ENCODE results near the gene WNT11. TPM values are rescaled to one million over a fixed set of nuclear protein-coding genes. Genes with fewer than 3 reads are reported as not detected.

Gene WNT11
- total and polyA plus RNA-seq, 9 donors: 10.1 to 24.8 (median 14.1) TPM

DNA sequence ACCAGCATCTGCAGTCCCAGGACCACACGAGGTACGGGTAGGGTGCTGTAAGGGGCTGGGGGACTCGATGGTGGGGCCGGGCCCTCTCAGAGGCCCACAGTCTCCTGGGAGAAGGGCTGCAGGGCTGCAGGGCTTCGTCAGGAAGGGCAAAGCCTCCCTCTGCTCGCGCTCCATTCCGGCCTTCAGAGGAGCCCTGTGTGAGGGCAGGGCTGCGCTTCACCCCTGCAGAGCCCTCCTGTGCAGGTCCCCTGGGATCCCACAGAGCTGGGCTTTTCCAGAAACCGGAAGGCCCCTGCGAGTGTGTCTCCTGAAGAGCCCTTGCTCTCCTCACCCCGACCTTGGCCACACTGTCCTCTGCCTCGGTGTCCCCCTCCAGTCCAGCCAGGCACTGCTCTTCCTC lies 27.2 kb downstream of the WNT11 start:
- DNase-seq: no peak
- Histone ChIP-seq H3K4me1 (ENCODE audit: control insufficient read depth, insufficient read depth, low read length) (peaks cover 17% of the 10 kb centered on the region), H3K4me3 (ENCODE audit: low read length) (no peak overlapping the region), H3K36me3 (ENCODE audit: control insufficient read depth, insufficient read depth, low read length) (no peaks in the 10 kb centered on the region), H3K9me3 (replicated peaks; ENCODE audit: control insufficient read depth, low read depth, low read length) (no peaks in the 10 kb centered on the region), H3K27me3 (ENCODE audit: control insufficient read depth, insufficient read depth, low read length) (peaks cover 3% of the 10 kb centered on the region), H3K27ac (ENCODE audit: low read length) (no peak overlapping the region)
- WGBS (ENCODE audit: insufficient coverage): 76% methylated on average over 13 of the region's 13 CpGs

GRCh38 chr11:76177250-76177686 lies 29.0 kb downstream of the WNT11 start:
- 93% methylated on average over 3 of the region's 6 CpGs for WGBS (ENCODE audit: insufficient coverage)
- Histone ChIP-seq H3K36me3 (ENCODE audit: control insufficient read depth, insufficient read depth, low read length) (no peaks in the 10 kb centered on the region), H3K4me1 (ENCODE audit: control insufficient read depth, insufficient read depth, low read length) (peaks cover 9% of the 10 kb centered on the region), H3K27ac (ENCODE audit: low read length) (no peak overlapping the region), H3K27me3 (ENCODE audit: control insufficient read depth, insufficient read depth, low read length) (no peaks in the 10 kb centered on the region), H3K9me3 (replicated peaks; ENCODE audit: control insufficient read depth, low read depth, low read length) (no peaks in the 10 kb centered on the region), H3K4me3 (ENCODE audit: low read length) (no peak overlapping the region)
- no peak for DNase-seq

DNA sequence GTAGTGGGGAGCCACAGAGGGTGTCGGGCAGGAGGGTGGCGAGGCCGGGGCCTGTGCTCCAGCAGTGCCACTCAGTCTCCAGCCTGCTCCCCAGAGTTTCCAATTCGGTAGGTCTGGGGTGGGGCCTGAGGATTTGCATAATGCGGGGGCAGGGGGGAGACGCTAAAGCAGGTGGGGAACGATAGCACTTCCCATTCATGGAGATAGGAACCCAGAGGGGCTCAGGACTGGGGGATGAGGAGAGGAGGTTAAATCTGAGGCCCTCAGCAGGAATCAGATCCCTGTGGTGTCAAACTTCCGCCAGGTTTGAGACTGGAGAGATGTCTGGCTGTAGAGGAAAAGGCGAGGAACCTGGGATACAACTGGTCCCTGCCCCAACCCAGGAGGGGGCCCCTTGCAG lies 29.8 kb downstream of the WNT11 start:
- whole genome bisulfite sequencing (ENCODE audit: insufficient coverage): 75% methylated on average over 9 of the region's 9 CpGs
- Histone ChIP-seq H3K9me3 (replicated peaks; ENCODE audit: control insufficient read depth, low read depth, low read length) (no peaks in the 10 kb centered on the region), H3K36me3 (ENCODE audit: control insufficient read depth, insufficient read depth, low read length) (no peaks in the 10 kb centered on the region), H3K27me3 (ENCODE audit: control insufficient read depth, insufficient read depth, low read length) (no peaks in the 10 kb centered on the region), H3K4me1 (ENCODE audit: control insufficient read depth, insufficient read depth, low read length) (peaks cover 9% of the 10 kb centered on the region), H3K4me3 (ENCODE audit: low read length) (no peak overlapping the region), H3K27ac (ENCODE audit: low read length) (no peak overlapping the region)
- DNase-seq: no peak

- no peak overlapping the region for H3K4me3 ChIP-seq (ENCODE audit: low read length)
- no peaks in the 10 kb centered on the region for H3K9me3 ChIP-seq (replicated peaks; ENCODE audit: control insufficient read depth, low read depth, low read length)
- H3K4me1 ChIP-seq (ENCODE audit: control insufficient read depth, insufficient read depth, low read length): peaks cover 9% of the 10 kb centered on the region
- H3K27ac ChIP-seq (ENCODE audit: low read length): no peak overlapping the region
- peak; percentile 73 for DNase-seq
- no peaks in the 10 kb centered on the region for H3K27me3 ChIP-seq (ENCODE audit: control insufficient read depth, insufficient read depth, low read length)
- 35% methylated on average over 3 of the region's 4 CpGs for WGBS (ENCODE audit: insufficient coverage)
- no peaks in the 10 kb centered on the region for H3K36me3 ChIP-seq (ENCODE audit: control insufficient read depth, insufficient read depth, low read length)
Measured at GRCh38 chr11:76175783-76176182, 30.5 kb downstream of the WNT11 start.

DNA sequence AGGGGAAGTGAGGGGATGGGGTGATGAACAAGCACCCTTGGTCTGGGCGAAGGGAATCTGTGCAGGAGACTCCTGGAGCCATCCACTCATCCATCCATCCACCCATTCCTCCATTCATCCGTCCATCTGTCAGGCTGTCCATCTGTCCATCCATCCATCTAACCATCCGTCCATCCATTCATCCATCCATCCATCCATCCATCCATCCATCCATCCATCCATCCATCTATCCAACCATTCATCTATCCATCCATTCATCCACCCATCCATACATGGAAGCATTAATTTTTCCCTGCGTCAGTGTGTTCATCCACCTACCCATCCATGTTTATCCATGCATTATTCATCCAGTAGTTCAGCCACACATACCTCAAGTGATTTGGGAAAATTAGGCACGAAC lies 32.0 kb downstream of the WNT11 start:
- 97% methylated on average over 4 of the region's 5 CpGs for WGBS (ENCODE audit: insufficient coverage)

DNA sequence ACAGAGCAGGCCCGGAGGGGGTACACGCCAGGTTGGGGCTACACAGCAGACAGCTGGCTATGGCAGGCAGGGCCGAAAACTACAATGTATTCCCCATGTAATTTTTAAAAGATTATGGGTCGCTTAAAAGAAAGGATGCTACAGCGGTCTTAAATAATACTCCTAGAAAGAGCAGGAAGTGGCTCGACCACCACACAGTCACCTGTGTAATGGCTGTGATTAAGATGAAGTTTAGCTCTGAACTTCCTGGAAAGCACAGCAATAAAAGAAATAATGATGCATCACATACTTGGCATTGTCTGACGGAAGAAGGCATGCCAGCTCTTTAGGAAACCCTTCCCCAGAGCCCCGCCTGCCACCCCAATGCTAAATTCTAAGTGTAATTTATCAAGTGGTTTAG lies 32.6 kb downstream of the WNT11 start:
- WGBS (ENCODE audit: insufficient coverage): 100% methylated on average over 2 of the region's 8 CpGs
- Histone ChIP-seq H3K36me3 (ENCODE audit: control insufficient read depth, insufficient read depth, low read length) (no peaks in the 10 kb centered on the region), H3K4me1 (ENCODE audit: control insufficient read depth, insufficient read depth, low read length) (peaks cover 9% of the 10 kb centered on the region), H3K9me3 (replicated peaks; ENCODE audit: control insufficient read depth, low read depth, low read length) (no peaks in the 10 kb centered on the region), H3K27ac (ENCODE audit: low read length) (no peak overlapping the region), H3K4me3 (ENCODE audit: low read length) (no peak overlapping the region), H3K27me3 (ENCODE audit: control insufficient read depth, insufficient read depth, low read length) (no peaks in the 10 kb centered on the region)
- DNase-seq: no peak

More for the DNA sequence above, 32.0 kb downstream of the WNT11 start:
- Histone ChIP-seq H3K4me3 (ENCODE audit: low read length) (no peak overlapping the region), H3K36me3 (ENCODE audit: control insufficient read depth, insufficient read depth, low read length) (no peaks in the 10 kb centered on the region), H3K9me3 (replicated peaks; ENCODE audit: control insufficient read depth, low read depth, low read length) (no peaks in the 10 kb centered on the region), H3K4me1 (ENCODE audit: control insufficient read depth, insufficient read depth, low read length) (peaks cover 9% of the 10 kb centered on the region), H3K27me3 (ENCODE audit: control insufficient read depth, insufficient read depth, low read length) (no peaks in the 10 kb centered on the region), H3K27ac (ENCODE audit: low read length) (no peak overlapping the region)
- no peak for DNase-seq

DNA sequence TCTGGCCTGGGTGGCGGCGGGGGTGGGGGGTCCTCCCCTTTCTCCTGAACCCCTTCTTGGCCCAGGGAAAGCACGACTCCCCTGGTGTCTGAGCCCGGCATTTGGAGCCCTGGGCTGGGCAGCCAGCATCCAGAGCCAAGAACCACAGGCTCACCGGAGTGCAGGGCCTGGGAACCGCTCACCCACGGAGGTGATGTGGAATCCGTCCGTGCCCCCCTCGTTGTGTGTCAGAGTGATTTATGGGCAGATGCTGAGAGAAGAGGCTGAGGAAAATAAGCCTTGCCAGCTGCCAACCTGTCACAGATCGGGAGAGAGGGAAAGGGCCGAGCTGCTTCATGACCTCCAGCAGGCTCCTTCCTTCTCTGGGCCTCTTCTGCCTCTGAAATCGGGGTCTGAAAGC lies 33.7 kb downstream of the WNT11 start:
- DNase-seq: no peak
- Histone ChIP-seq H3K4me1 (ENCODE audit: control insufficient read depth, insufficient read depth, low read length) (peaks cover 11% of the 10 kb centered on the region), H3K27ac (ENCODE audit: low read length) (no peak overlapping the region), H3K27me3 (ENCODE audit: control insufficient read depth, insufficient read depth, low read length) (no peaks in the 10 kb centered on the region), H3K4me3 (ENCODE audit: low read length) (no peak overlapping the region), H3K9me3 (replicated peaks; ENCODE audit: control insufficient read depth, low read depth, low read length) (no peaks in the 10 kb centered on the region), H3K36me3 (ENCODE audit: control insufficient read depth, insufficient read depth, low read length) (no peaks in the 10 kb centered on the region)
- 66% methylated on average over 11 of the region's 13 CpGs for WGBS (ENCODE audit: insufficient coverage)

GRCh38 chr11:76170468-76170867 lies 35.8 kb downstream of the WNT11 start:
- H3K36me3 ChIP-seq (ENCODE audit: control insufficient read depth, insufficient read depth, low read length): no peaks in the 10 kb centered on the region
- peaks cover 10% of the 10 kb centered on the region for H3K27me3 ChIP-seq (ENCODE audit: control insufficient read depth, insufficient read depth, low read length)
- WGBS (ENCODE audit: insufficient coverage): 92% methylated on average over 2 of the region's 4 CpGs
- no peak for DNase-seq
- no peaks in the 10 kb centered on the region for H3K9me3 ChIP-seq (replicated peaks; ENCODE audit: control insufficient read depth, low read depth, low read length)
- H3K27ac ChIP-seq (ENCODE audit: low read length): no peak overlapping the region
- peaks cover 7% of the 10 kb centered on the region for H3K4me1 ChIP-seq (ENCODE audit: control insufficient read depth, insufficient read depth, low read length)
- no peak overlapping the region for H3K4me3 ChIP-seq (ENCODE audit: low read length)

GRCh38 chr11:76169473-76169896 lies 36.8 kb downstream of the WNT11 start:
- Histone ChIP-seq H3K4me3 (ENCODE audit: low read length) (no peak overlapping the region), H3K36me3 (ENCODE audit: control insufficient read depth, insufficient read depth, low read length) (no peaks in the 10 kb centered on the region), H3K4me1 (ENCODE audit: control insufficient read depth, insufficient read depth, low read length) (peaks cover 5% of the 10 kb centered on the region), H3K27ac (ENCODE audit: low read length) (no peak overlapping the region), H3K9me3 (replicated peaks; ENCODE audit: control insufficient read depth, low read depth, low read length) (no peaks in the 10 kb centered on the region), H3K27me3 (ENCODE audit: control insufficient read depth, insufficient read depth, low read length) (peaks cover 12% of the 10 kb centered on the region)
- DNase-seq: no peak
- 77% methylated on average over 15 of the region's 15 CpGs for WGBS (ENCODE audit: insufficient coverage)

- 39% methylated on average over 8 of the region's 13 CpGs for WGBS (ENCODE audit: insufficient coverage)
- Histone ChIP-seq H3K9me3 (replicated peaks; ENCODE audit: control insufficient read depth, low read depth, low read length) (no peaks in the 10 kb centered on the region), H3K4me1 (ENCODE audit: control insufficient read depth, insufficient read depth, low read length) (peaks cover 13% of the 10 kb centered on the region), H3K27ac (ENCODE audit: low read length) (no peak overlapping the region), H3K4me3 (ENCODE audit: low read length) (no peak overlapping the region), H3K36me3 (ENCODE audit: control insufficient read depth, insufficient read depth, low read length) (no peaks in the 10 kb centered on the region), H3K27me3 (ENCODE audit: control insufficient read depth, insufficient read depth, low read length) (peaks cover 16% of the 10 kb centered on the region)
- peak; percentile 79 for DNase-seq
Measured at GRCh38 chr11:76167590-76167989, 38.7 kb downstream of the WNT11 start.

DNA sequence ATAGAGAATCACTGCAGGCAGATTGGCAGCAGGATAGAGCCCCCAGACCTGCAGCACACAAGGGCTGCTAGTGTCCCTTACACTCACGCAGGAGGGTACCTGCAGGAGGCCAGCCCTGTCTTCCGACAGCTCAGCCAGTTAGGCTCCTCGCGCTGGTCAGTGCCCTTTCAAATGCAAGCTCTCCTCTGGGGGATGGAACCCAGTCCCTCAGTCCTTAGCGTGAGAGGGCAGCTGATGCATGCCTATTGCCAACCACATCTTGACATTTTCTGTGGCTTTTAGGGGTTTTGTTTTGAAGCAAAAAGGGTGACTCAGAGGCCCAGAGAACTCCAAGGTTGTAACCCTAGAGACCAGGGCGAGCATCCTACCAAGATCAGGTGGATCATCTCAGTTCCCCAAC lies 40.0 kb downstream of the WNT11 start:
- no peak for DNase-seq
- peaks cover 26% of the 10 kb centered on the region for H3K4me1 ChIP-seq (ENCODE audit: control insufficient read depth, insufficient read depth, low read length)
- H3K27ac ChIP-seq (ENCODE audit: low read length): no peak overlapping the region
- H3K4me3 ChIP-seq (ENCODE audit: low read length): no peak overlapping the region
- H3K9me3 ChIP-seq (replicated peaks; ENCODE audit: control insufficient read depth, low read depth, low read length): no peaks in the 10 kb centered on the region
- H3K27me3 ChIP-seq (ENCODE audit: control insufficient read depth, insufficient read depth, low read length): peaks cover 16% of the 10 kb centered on the region
- WGBS (ENCODE audit: insufficient coverage): 64% methylated on average over 4 of the region's 6 CpGs
- H3K36me3 ChIP-seq (ENCODE audit: control insufficient read depth, insufficient read depth, low read length): no peaks in the 10 kb centered on the region

Data from muscle of leg (tissue), 11 donors.